ENCODE data around the gene NDUFAF2. TPM values are rescaled to one million over a fixed set of nuclear protein-coding genes. Genes with fewer than 3 reads are reported as not detected.

The NDUFAF2 gene
- total RNA-seq, 1 donor from 2014 or later: 46.0 TPM

GRCh38 chr5:61200582-61201155 lies 255.7 kb downstream of the NDUFAF2 start:
- H3K79me2 ChIP-seq (ENCODE audit: insufficient read depth, low read length): no peaks in the 10 kb centered on the region
- H2AFZ ChIP-seq (ENCODE audit: low read depth, low read length): no peak overlapping the region
- H3K4me1 ChIP-seq (ENCODE audit: insufficient read depth, low read length): no peaks in the 10 kb centered on the region
- no peak overlapping the region for H3K9ac ChIP-seq (ENCODE audit: low read length)
- H3K27me3 ChIP-seq (ENCODE audit: insufficient read depth, low read length): no peaks in the 10 kb centered on the region
- H3K36me3 ChIP-seq (ENCODE audit: insufficient read depth, low read length): no peaks in the 10 kb centered on the region
- no peaks in the 10 kb centered on the region for H3K9me3 ChIP-seq (ENCODE audit: insufficient read depth, low read depth, low read length)
- TF ChIP-seq CTCF (IDR thresholded peaks at IDR 0.05; ENCODE audit: insufficient read depth, low read depth, low read length): no peak
- TF ChIP-seq EZH2 (IDR thresholded peaks at IDR 0.05; ENCODE audit: insufficient read depth, low read length): no peak
- Mint-ChIP-seq H3K4me1 (ENCODE audit: low read depth, unreplicated experiment) (peaks cover 5% of the 10 kb centered on the region), H3K4me3 (ENCODE audit: unreplicated experiment) (no peak overlapping the region), H3K27me3 (ENCODE audit: low read depth, unreplicated experiment) (no peaks in the 10 kb centered on the region), H3K9me3 (ENCODE audit: unreplicated experiment) (peaks cover 28% of the 10 kb centered on the region), H3K27ac (ENCODE audit: unreplicated experiment) (no peak overlapping the region), H3K36me3 (ENCODE audit: low read depth, unreplicated experiment) (peaks cover 5% of the 10 kb centered on the region)
- DNase-seq (ENCODE audit: low read depth): peak; percentile 10
- no peak overlapping the region for H3K27ac ChIP-seq (ENCODE audit: low read depth, low read length)
- no peaks in the 10 kb centered on the region for H4K20me1 ChIP-seq (ENCODE audit: insufficient read depth, low read length)
- FAIRE-seq: no peak
- no peak overlapping the region for H3K4me2 ChIP-seq (ENCODE audit: low read length)
- no peak overlapping the region for H3K4me3 ChIP-seq (ENCODE audit: insufficient read depth, low read depth, low read length)

- Mint-ChIP-seq H3K9me3 (ENCODE audit: unreplicated experiment) (peaks cover 36% of the 10 kb centered on the region), H3K36me3 (ENCODE audit: low read depth, unreplicated experiment) (peaks cover 9% of the 10 kb centered on the region), H3K4me3 (ENCODE audit: unreplicated experiment) (no peak overlapping the region), H3K27ac (ENCODE audit: unreplicated experiment) (no peak overlapping the region), H3K4me1 (ENCODE audit: low read depth, unreplicated experiment) (peaks cover 5% of the 10 kb centered on the region), H3K27me3 (ENCODE audit: low read depth, unreplicated experiment) (no peaks in the 10 kb centered on the region)
- Histone ChIP-seq H3K27me3 (ENCODE audit: insufficient read depth, low read length) (no peaks in the 10 kb centered on the region), H3K9ac (ENCODE audit: low read length) (no peak overlapping the region), H4K20me1 (ENCODE audit: insufficient read depth, low read length) (no peaks in the 10 kb centered on the region), H3K27ac (ENCODE audit: low read depth, low read length) (no peak overlapping the region), H3K79me2 (ENCODE audit: insufficient read depth, low read length) (no peaks in the 10 kb centered on the region), H2AFZ (ENCODE audit: low read depth, low read length) (no peak overlapping the region), H3K4me1 (ENCODE audit: insufficient read depth, low read length) (no peaks in the 10 kb centered on the region), H3K36me3 (ENCODE audit: insufficient read depth, low read length) (no peaks in the 10 kb centered on the region), H3K4me2 (ENCODE audit: low read length) (no peak overlapping the region), H3K4me3 (ENCODE audit: insufficient read depth, low read depth, low read length) (no peak overlapping the region), H3K9me3 (ENCODE audit: insufficient read depth, low read depth, low read length) (no peaks in the 10 kb centered on the region)
- FAIRE-seq: no peak
- no peak for TF ChIP-seq EZH2 (IDR thresholded peaks at IDR 0.05; ENCODE audit: insufficient read depth, low read length)
- TF ChIP-seq CTCF (IDR thresholded peaks at IDR 0.05; ENCODE audit: insufficient read depth, low read depth, low read length): no peak
- peak; percentile 35 for DNase-seq (ENCODE audit: low read depth)
Observed at GRCh38 chr5:61202213-61202612, 257.2 kb downstream of the NDUFAF2 start.

Other genes with a start within 250 kb of the NDUFAF2 start
- 1.4 and 2.2 TPM in 2 replicates for gene DEPDC1B, start 245.0 kb upstream of the NDUFAF2 start, total RNA-seq
- gene ELOVL7, start 100.9 kb upstream of the NDUFAF2 start, total RNA-seq: 0.72 and 1.0 TPM in 2 replicates
- gene ERCC8, start 135 bp upstream of the NDUFAF2 start, total RNA-seq: 11.8 and 13.1 TPM in 2 replicates
- gene SMIM15, start 217.3 kb downstream of the NDUFAF2 start, total RNA-seq: 83.3 and 86.6 TPM in 2 replicates